ENCODE results near the gene ITPA.

Gene ITPA

GRCh38 chr20:3229798-3230197 is 20.5 kb downstream of the ITPA start:
- no peak for DNase-seq

- no peak for DNase-seq
These were observed 21.8 kb downstream of the ITPA start for GRCh38 chr20:3231116-3231515.

GRCh38 chr20:3231889-3232588 is 22.7 kb downstream of the ITPA start:
- no peak for DNase-seq

GRCh38 chr20:3233131-3233990 is 24.1 kb downstream of the ITPA start:
- no peak for DNase-seq

- DNase-seq = no peak
These were observed 24.7 kb downstream of the ITPA start for GRCh38 chr20:3233991-3234498.

- peak; percentile 43 for DNase-seq
These were observed 26.5 kb downstream of the ITPA start for GRCh38 chr20:3235666-3236324.

- no peak for DNase-seq
These were observed 28.0 kb downstream of the ITPA start for GRCh38 chr20:3237011-3237957.

- DNase-seq = no peak
These were observed 28.8 kb downstream of the ITPA start for GRCh38 chr20:3237958-3238615.

GRCh38 chr20:3238616-3239025 is 29.3 kb downstream of the ITPA start:
- peak; percentile 4 for DNase-seq

GRCh38 chr20:3239026-3239866 is 29.9 kb downstream of the ITPA start, which contains the start of gene SLC4A11:
Gene SLC4A11 (minus strand): TSS chr20:3239190. CDS start chr20:3239137, 53 bp downstream.
- DNase-seq = peak; percentile 54

- no peak for DNase-seq
These were observed 30.8 kb downstream of the ITPA start for GRCh38 chr20:3239867-3240775.

- no peak for DNase-seq
These were observed 31.6 kb downstream of the ITPA start for GRCh38 chr20:3240776-3241363.

GRCh38 chr20:3242172-3242692 is 32.9 kb downstream of the ITPA start:
- no peak for DNase-seq

- DNase-seq = no peak
These were observed 34.5 kb downstream of the ITPA start for GRCh38 chr20:3243718-3244358.

GRCh38 chr20:3244613-3245012 is 35.3 kb downstream of the ITPA start:
- DNase-seq = no peak

- DNase-seq = no peak
These were observed 35.9 kb downstream of the ITPA start for GRCh38 chr20:3245156-3245555.

GRCh38 chr20:3245711-3246110 is 36.4 kb downstream of the ITPA start:
- no peak for DNase-seq

- no peak for DNase-seq
These were observed 37.4 kb downstream of the ITPA start for GRCh38 chr20:3246682-3247081.

All from NCI-H226 (cell line).